Activated CD4-positive, alpha-beta T cell treated with anti-CD3 and anti-CD28 coated beads for 4 hours (primary cell): ENCODE results near the gene ADH7.
"Not testable (repeated sequence)": the region's sequence is repeated elsewhere in the genome, so short reads cannot be mapped to it uniquely, and the experiment has no call there.

Source experiments
- DNase-seq, 2 donors: peaks; one replicate each; pipeline ENCODE4 v3.0.0-alpha.2; 2020

ADH7 gene

GRCh38 chr4:99435154-99435553, at the start of gene ADH7:
ADH7 (minus strand) TSS chr4:99435342; CDS start chr4:99435233, 109 bp downstream.
- no peak for DNase-seq

- DNase-seq = no peak
Observed at GRCh38 chr4:99483636-99484035, 48.5 kb upstream of the ADH7 start.

- no peak for DNase-seq
Observed at GRCh38 chr4:99473131-99473530, 38.0 kb upstream of the ADH7 start.

- DNase-seq = no peak
Observed at GRCh38 chr4:99471896-99472295, 36.8 kb upstream of the ADH7 start.

- no peak for DNase-seq
Observed at GRCh38 chr4:99471349-99471748, 36.2 kb upstream of the ADH7 start.

- DNase-seq = no peak
Observed at GRCh38 chr4:99468889-99469288, 33.7 kb upstream of the ADH7 start.

- no peak for DNase-seq
Observed at GRCh38 chr4:99467887-99468286, 32.7 kb upstream of the ADH7 start.

- DNase-seq = no peak
Observed at GRCh38 chr4:99463566-99463965, 28.4 kb upstream of the ADH7 start.

GRCh38 chr4:99462875-99463464, 27.8 kb upstream of the ADH7 start:
- DNase-seq = peak; percentile 27 to 33

GRCh38 chr4:99461623-99462401, 26.7 kb upstream of the ADH7 start:
- no peak for DNase-seq

- no peak for DNase-seq
Observed at GRCh38 chr4:99459546-99460042, 24.5 kb upstream of the ADH7 start.

- DNase-seq = no peak
Observed at GRCh38 chr4:99458911-99459447, 23.8 kb upstream of the ADH7 start.

- no peak for DNase-seq
Observed at GRCh38 chr4:99457676-99458075, 22.5 kb upstream of the ADH7 start.

GRCh38 chr4:99457270-99457669, 22.1 kb upstream of the ADH7 start:
- no peak for DNase-seq

- no peak for DNase-seq
Observed at GRCh38 chr4:99447513-99447912, 12.4 kb upstream of the ADH7 start.

GRCh38 chr4:99447079-99447478, 11.9 kb upstream of the ADH7 start:
- DNase-seq = no peak

GRCh38 chr4:99438405-99438780, 3.3 kb upstream of the ADH7 start:
- no peak for DNase-seq

GRCh38 chr4:99437723-99438404, 2.7 kb upstream of the ADH7 start:
- DNase-seq = no peak

GRCh38 chr4:99436976-99437722, 2.0 kb upstream of the ADH7 start:
- DNase-seq = no peak

GRCh38 chr4:99436462-99436861, 1.3 kb upstream of the ADH7 start:
- no peak for DNase-seq

GRCh38 chr4:99430106-99430505, 5.0 kb downstream of the ADH7 start:
- no peak for DNase-seq

GRCh38 chr4:99417125-99417524, 18.0 kb downstream of the ADH7 start:
- DNase-seq = no peak

- not testable (repeated sequence) for DNase-seq
Observed at GRCh38 chr4:99415762-99416161, 19.4 kb downstream of the ADH7 start.
